ENCODE results near the gene MALL.
A peak's percentile ranks its signal among the peaks of the same experiment; 100 is the strongest.
"Not testable (repeated sequence)": the region's sequence is repeated elsewhere in the genome, so short reads cannot be mapped to it uniquely, and the experiment has no call there.

The MALL gene

GRCh38 chr2:110115291-110116032 is at the start of gene MALL:
MALL (minus strand) TSS chr2:110115822; CDS start chr2:110115792, 30 bp downstream.
- DNase-seq, result no peak

GRCh38 chr2:110157153-110157793 is 41.7 kb upstream of the MALL start:
- peak in 7 of 56 donors; percentile 1 to 22 (median 4) for DNase-seq

- DNase-seq, result not testable (repeated sequence)
These were observed 39.2 kb upstream of the MALL start for GRCh38 chr2:110154828-110155227.

GRCh38 chr2:110154188-110154587 is 38.6 kb upstream of the MALL start:
- DNase-seq, result not testable (repeated sequence)

GRCh38 chr2:110153416-110153815 is 37.8 kb upstream of the MALL start:
- no peak for DNase-seq

- no peak for DNase-seq
These were observed 37.3 kb upstream of the MALL start for GRCh38 chr2:110152943-110153342.

GRCh38 chr2:110149330-110150220 is 34.0 kb upstream of the MALL start:
- DNase-seq, result peak in 6 of 56 donors; percentile 13 to 59 (median 25)

- no peak for DNase-seq
These were observed 31.3 kb upstream of the MALL start for GRCh38 chr2:110146945-110147332.

- DNase-seq, result no peak
These were observed 30.7 kb upstream of the MALL start for GRCh38 chr2:110146183-110146944.

GRCh38 chr2:110143982-110144381 is 28.4 kb upstream of the MALL start:
- no peak for DNase-seq

GRCh38 chr2:110140401-110140800 is 24.8 kb upstream of the MALL start:
- no peak for DNase-seq

GRCh38 chr2:110134025-110134424 is 18.4 kb upstream of the MALL start:
- DNase-seq, result no peak

- DNase-seq, result no peak
These were observed 15.5 kb upstream of the MALL start for GRCh38 chr2:110131166-110131565.

GRCh38 chr2:110130757-110131156 is 15.1 kb upstream of the MALL start:
- no peak for DNase-seq

- DNase-seq, result no peak
These were observed 11.3 kb upstream of the MALL start for GRCh38 chr2:110126906-110127305.

- no peak for DNase-seq
These were observed 10.6 kb upstream of the MALL start for GRCh38 chr2:110126086-110126773.

GRCh38 chr2:110124939-110125691 is 9.5 kb upstream of the MALL start:
- DNase-seq, result no peak

GRCh38 chr2:110124038-110124825 is 8.6 kb upstream of the MALL start:
- DNase-seq, result no peak

GRCh38 chr2:110121592-110121991 is 6.0 kb upstream of the MALL start:
- no peak for DNase-seq
